Fibroblast of the conjunctiva (primary cell): ENCODE data around the gene GCNT4.
"Not testable (repeated sequence)": the region's sequence is repeated elsewhere in the genome, so short reads cannot be mapped to it uniquely, and the experiment has no call there.

Experiments used
- DNase-seq: peaks from one replicate; pipeline ENCODE4 v3.0.0-alpha.2; 2010; ENCODE audit warnings: low read depth

GCNT4 gene

GRCh38 chr5:75052192-75053053 lies at the start of gene GCNT4:
TSS of gene GCNT4 (minus strand) at chr5:75052558. CDS start at chr5:75030037, 22,521 bp downstream.
- no peak for DNase-seq

- DNase-seq = not testable (repeated sequence)
Observed at GRCh38 chr5:75095956-75096355, 43.6 kb upstream of the GCNT4 start.

- DNase-seq = no peak
Observed at GRCh38 chr5:75091597-75091996, 39.2 kb upstream of the GCNT4 start.

DNA sequence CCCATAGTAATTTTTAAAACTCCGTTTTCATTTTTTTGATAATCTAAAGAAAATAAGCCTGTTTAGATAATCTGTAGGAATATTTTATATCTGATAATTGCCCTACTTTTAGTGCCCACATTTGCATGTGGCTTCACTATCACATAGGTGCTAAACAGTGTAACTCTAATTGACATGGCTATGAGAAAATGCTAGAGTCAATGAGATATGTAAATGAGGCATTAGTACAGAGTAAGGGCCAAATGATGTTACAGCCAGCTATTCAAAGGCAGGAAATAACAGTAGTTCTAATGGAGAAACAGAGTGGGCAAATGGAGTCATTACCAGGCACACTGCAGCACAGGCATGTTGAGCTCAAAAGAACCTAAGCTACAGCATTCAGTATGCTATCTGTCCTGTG lies 37.3 kb upstream of the GCNT4 start:
- DNase-seq = no peak

- no peak for DNase-seq
Observed at GRCh38 chr5:75089137-75089536, 36.8 kb upstream of the GCNT4 start.

DNA sequence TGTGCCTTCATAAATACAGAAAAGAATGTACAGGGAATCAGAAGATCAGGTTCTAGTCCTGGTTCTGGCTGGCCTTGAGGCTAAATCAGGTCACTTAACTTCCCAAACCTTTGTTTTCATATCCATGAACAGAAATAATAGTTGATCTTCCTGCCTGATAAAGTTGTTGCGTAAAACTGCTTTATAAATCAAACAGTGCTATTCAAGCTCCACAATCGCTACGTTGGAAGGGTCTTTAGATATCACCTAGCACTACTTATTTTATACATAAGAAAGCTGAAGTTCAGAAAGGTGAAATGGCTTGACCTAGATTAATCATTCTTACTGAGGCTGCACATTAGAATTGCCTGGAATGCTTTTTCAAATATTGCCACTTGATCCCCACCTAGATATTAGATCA lies 36.3 kb upstream of the GCNT4 start:
- no peak for DNase-seq

- no peak for DNase-seq
Observed at GRCh38 chr5:75081510-75081909, 29.2 kb upstream of the GCNT4 start.

DNA sequence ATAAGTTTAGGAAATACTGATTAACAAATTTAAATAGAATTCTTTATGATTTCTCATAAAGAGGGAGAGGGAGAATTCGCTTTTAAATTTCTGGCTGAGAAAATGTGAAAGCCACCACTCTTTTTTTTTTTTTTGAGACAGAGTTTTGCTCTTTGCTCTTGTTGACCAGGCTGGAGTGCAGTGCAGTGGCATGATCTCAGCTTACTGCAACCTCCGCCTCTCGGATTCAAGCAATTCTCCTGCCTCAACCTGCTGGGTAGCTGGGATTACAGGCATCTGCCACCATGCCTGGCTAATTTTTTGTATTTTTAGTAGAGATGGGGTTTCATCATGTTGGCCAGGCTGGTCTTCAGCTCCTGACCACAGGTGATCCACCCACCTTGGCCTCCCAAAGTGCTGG lies 27.0 kb upstream of the GCNT4 start:
- DNase-seq = not testable (repeated sequence)

DNA sequence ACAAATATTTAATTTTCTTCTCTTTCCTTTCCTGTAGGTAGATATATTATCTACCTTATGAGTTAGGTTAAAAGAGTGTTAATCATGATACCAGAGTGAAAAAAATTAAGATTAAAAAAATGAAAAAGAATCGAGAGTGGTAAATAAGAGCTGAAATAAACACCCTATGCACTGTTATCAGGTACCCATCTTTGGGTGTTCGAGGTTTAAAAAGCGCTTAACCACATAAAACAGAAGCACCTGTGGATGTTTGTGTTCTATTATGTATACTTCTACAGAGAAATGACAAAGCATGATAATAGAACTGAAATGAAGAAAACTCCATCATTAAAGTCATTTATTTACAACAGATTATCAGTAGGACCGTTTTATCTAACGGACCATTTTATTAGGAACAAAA lies 25.7 kb upstream of the GCNT4 start:
- DNase-seq = no peak

DNA sequence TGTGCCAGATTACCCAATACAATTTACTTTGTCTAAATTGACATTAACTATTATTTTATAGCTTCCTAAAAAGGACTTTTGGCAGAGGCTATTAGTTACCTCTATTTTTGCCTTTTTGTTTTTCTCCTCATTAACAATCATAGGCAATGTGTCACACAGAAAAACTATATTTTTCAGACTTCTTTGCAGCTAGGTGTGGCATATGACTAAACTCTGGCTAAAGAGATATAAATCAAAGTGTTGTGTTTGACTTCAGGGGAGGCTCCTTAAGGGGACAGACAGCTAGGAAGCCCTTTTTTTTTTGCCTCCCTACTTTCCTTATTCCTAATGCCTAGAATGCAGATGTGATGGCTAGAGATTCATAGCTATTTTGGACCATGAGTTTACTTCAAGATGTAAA lies 19.7 kb upstream of the GCNT4 start:
- no peak for DNase-seq

DNA sequence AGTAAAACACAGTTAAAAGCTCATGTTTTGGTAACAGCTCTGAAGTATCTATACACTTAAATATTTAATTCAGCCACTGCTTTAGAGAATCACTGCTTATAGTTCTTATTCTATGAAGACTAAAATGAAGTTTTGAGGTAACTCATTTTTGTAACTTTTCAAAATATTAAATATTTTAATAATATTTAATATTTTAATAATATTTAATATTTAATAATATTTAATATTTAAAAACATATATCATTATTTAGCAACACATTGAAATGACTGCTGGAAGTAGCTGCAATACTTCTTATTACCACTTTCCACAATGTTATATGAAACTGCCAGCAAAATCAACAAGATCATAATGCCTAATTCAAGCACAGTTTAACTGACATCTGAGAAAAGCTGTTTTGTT lies 18.7 kb upstream of the GCNT4 start:
- DNase-seq = no peak

GRCh38 chr5:75067434-75067833 lies 15.1 kb upstream of the GCNT4 start:
- DNase-seq = no peak

DNA sequence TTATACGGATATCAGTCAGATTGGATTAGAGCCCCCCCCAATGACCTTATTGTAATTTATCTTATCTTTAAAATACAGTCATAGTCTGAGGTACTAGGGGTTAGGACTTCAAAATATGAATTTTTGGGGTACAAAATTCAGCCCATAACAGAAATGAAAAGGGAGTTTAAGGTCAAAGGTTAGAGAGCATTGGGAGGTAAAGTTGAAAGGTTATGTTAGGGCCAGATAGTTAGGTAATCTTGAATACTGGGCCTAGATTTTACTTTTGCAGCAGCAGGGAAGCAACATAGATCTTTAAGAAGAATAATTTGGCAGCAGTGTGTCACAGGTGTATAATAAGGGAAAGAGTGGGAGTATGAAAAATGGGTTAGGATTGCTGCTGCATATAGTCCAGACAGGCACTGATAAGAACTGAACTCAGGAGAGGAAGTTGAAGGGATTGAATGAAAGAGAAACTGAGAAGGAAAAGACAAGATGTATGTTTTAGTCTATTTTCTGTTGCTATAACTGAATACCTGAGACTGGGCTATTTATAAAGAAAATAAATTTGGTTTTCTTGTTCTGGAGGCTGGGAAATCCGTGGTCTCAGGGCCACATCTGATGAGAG lies 10.7 kb upstream of the GCNT4 start:
- DNase-seq = no peak

GRCh38 chr5:75059912-75060545 lies 7.7 kb upstream of the GCNT4 start:
- no peak for DNase-seq

GRCh38 chr5:75058986-75059535 lies 6.7 kb upstream of the GCNT4 start:
- no peak for DNase-seq

DNA sequence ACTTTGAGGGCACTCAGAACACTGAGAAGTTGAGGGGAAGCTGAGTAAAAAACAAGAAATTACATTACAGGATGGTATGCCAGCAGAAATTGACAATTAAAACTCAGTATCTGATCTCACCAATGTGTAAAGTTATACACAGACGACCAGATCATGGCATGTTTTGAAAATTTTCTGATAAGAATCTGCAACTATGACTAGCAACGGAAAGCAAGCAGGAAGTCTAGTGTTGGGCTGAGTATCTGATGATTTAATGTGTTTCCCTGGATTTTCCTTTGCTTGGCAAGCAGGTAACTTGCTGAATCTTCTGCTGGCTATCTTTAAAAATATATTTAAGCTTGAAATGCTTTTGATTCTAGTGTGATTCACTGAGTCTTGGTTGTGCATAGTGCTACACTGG lies 5.2 kb upstream of the GCNT4 start:
- DNase-seq = no peak

DNA sequence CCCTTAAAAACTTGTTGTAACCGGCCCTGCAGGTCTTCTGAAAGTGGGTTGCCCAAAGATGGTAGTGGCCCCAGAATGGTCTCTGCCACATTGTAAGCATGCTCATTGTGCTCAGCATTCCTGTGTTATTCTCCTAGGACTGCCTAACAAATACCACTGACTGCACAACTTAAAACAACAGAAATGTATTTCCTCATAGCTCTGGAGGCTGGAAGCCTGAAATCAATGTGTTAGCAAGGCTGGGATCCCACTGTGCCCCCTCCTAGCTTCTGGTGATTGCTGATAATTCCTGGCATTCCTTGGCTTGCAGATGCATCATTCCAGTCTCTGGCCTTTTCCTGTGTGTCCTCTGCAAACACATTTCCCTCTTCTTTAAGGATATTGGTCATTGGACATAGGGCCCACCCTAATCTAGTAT lies 3.4 kb upstream of the GCNT4 start:
- no peak for DNase-seq

GRCh38 chr5:75054134-75054930 lies 2.0 kb upstream of the GCNT4 start:
- DNase-seq = no peak

GRCh38 chr5:75053304-75054133 lies 1.2 kb upstream of the GCNT4 start:
- DNase-seq = no peak

DNA sequence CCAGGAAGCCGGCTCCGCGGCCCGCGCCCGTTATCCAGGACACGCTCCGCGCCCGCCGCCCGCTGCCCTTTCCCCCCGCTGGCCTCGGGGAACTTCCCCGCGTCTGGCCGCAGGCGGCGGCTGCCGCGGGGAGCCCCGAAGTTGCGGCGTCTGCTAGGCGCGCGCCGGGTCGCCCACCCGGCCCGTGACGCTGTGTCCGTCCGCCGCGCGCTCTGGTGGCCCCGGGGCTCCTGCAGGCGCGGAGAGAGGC lies 621 bp upstream of the GCNT4 start:
- DNase-seq = no peak

DNA sequence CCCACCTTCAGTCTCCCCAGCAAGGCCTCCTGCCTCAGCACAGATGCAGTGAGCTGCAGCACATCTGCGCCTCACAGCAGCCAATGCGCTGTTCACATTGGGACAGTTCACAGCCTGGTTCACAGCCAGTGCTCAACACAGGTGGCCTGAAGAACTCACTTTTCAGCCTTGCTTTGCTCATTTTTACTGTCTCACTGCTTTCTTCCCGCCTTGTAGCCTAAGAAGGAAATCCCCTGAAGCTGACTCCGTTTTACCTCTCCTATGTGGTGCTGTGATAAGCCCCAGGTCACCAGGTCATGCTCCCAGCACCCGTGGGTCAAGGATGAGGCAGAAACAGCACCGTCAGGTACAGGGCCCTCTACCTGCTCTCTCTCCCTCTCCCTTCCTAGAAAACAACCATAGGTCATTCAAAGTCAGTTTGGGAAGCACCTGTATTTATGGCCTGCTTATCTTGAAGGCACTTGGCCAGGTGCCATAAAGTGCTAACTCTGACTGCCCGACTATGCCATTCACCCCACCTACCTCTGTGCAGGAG lies 1.1 kb downstream of the GCNT4 start:
- no peak for DNase-seq
